ENCODE data around the gene PLEKHM3.

Gene PLEKHM3

DNA sequence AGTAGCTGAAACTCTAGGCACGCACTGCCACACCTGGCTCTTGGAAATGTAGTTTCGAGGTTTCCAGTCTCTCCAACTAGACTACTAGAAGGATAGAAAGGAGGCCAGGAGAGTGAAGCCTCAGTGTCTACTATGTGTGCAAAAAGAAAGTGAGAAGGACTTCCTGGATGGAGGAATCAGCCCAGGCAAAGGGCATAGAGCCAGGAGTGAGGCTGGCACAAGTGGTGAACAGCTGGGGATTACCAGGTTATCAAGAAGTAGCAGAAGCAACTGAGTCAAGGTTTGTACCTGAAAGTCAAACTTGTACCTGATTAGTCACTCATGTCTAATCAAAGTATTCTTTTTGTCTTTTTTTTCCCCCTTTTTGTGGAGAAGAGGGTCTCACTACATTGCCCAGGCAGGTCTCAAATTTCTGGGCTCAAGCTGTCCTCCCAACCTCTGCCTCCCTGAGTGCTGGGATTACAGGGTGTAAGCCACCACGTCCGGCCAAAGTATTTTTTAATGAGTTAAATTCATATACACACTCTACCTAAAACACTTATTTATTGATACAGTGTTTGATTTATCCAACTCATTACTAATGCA lies 246.9 kb downstream of the PLEKHM3 start:
- no peak for DNase-seq

DNA sequence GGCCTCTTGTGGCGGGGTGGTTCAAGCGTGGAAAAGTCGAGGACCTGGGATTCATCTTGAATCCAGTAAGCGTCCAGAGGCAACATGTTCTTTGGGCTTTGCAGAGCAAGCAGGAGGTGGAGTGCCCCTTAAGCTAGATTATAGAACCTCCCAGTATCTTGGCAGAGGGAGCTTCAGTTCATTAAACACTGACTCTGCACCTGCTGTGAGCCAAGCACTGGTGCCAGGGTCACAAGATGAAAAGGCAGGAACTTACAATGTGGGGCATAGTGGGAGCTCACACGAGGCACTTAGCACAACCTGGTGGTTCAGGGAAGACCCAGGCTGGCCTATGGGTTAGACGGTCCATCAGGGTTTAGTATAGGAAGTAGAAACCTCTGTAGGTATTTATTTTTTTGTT lies 248.2 kb downstream of the PLEKHM3 start:
- DNase-seq, result no peak

DNA sequence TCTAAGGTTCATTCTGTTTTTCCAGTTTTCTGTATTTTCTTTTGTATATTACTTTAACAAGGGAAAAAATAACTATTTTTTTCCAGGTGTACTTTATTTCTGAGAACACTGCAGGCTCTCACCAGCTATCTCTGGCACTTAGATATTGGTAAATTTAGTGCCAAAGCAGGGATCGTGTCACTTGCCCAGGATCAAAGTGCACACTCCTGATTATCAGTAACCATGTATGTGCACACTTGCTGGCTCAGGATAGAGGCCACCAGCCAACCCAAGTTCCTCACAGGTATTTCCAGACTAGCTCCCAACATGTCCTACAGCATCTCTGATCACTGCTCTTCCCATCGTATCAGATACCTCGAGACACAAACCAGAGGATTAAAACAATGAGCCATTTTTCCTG lies 249.9 kb downstream of the PLEKHM3 start:
- DNase-seq, result no peak

DNA sequence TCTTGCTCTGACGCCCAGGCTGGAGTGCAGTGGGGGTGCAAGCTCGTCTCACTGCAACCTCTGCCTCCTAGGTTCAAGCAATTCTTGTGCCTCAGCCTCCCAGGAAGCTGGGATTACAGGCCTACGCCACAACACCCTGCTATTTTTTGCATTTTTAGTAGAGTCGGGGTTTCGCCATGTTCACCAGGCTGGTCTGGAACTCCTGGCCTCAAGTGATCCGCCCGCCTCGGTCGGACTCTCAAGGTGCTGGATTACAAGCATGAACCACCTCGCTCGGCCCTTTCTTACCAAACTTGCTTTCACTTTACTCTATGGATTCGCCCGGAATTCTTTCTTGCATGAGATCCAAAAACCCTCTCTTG lies 252.5 kb downstream of the PLEKHM3 start:
- no peak for DNase-seq

DNA sequence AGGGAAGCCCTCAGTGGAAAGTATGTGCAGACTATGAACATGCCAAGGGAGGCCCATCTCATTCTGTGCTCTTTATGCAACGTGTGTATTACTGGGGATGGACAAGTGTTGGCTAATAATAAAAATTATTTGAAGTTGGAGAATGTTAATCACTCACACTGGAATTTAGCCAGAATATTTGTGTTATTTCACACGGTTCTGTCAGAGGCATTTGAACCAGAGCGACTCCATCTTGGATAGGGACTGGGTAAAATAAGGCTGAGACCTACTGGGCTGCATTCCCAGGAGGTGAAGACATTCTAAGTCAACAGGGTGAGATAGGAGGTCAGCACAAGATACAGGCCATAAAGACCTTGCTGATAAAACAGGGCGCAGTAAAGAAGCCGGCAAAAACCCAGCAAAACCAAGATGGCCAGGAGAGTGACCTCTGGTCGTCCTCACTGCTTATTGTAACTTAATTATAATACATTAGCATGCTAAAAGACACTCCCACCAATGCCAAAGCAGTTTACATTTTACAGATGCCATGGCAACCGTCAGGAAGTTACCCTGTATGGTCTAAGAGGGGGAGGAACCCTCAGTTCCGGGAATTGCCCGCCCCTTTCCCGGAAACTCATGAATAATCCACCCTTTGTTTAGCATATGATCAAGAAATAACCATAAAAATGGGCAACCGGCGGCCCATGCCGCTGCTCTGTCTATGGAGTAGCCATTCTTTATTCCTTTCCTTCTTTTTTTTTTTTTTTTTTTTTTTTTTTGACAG lies 253.1 kb downstream of the PLEKHM3 start:
- DNase-seq, result no peak

DNA sequence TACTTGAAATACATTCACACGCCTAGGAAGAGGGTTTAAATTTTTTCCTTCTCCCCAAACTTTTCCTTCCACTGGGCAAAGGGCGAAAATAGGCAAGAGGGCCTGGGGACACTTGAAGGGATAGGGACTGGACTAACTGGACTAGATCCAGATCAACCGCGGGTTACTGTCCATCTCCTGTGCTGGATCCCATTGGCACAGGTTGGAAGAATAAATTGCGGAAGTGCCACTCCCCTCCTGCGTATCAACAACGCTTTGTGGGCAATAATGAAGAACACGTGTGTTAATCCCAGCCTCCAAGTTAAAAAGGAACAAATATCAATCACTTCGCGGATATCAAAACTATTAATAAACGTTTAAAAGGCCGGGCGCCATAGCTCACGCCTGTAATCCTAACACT lies 253.9 kb downstream of the PLEKHM3 start:
- DNase-seq, result no peak
